GM11168 (cell line): ENCODE data around the gene TMEM253.

Experiments used
- in situ Hi-C: fragments of 300-500 bp; cut with MboI; formaldehyde crosslinking; loops from one replicate; pipeline ENCODE4 v1.12.0; 2022; ENCODE audit warnings: low sequenced_read_pairs; ENCODE audit not compliant: unreplicated experiment

Gene TMEM253

DNA sequence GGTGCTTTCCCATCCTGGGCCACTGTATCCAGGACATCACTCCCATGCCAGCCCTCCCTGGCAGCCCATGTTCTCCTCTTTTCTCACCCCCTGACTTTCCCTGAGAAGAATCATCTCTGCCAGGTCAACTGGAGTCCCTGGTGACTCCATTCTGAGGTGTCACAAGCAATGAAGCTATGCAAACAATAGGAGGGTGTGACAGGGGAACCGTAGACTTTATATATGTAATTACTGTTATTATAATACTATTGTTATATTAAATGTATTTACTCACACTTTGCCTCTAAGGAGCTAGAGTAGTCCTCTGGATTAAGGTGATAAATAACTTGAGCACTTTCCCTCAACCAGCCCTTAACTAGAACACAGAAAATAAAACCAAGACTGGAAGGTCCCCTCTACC is 11.6 kb upstream of the TMEM253 start:
- in situ Hi-C loops = no loop called here

- in situ Hi-C loops = loop anchor here (10.0 kb wide), 1 partner anchor 75 kb away; no protein-coding TSS in a partner anchor
These were observed 11.0 kb upstream of the TMEM253 start for GRCh38 chr14:21089877-21090193.

DNA sequence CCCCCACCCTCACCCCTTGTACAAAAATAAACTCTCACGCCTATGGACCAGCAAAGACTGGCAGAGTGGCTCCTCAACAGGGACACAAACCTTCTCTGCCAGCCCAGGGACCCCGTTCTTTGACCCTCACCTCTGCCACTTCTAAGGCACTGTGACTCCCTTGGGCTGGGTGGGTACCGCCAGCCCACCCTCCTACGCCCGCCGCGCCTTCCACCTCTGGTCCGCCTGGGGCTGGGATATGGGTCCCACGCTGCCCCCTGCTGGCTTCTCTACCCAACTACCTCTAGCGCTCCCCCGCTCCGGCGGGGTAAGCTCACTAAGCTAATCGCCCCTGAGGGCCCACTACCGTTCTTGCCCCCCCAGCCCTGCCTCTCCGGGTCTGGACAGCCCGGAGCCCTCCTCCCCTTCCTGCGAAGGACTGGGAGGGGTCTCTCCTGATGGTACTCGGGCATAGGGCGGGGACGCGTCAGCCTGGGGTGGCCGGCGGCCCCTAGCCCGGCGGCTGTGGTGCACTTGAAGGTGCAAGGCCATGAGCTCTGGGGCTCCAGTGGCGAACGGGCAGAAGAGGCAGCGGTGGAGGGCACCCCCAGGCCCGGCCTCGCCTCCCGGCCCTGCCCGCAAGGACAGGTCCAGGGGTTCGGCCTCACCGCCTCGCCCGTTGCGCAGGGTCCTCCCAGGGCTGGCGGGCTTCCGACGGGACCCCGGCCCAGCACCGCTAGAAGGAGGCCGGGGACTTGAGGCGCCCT is 10.5 kb upstream of the TMEM253 start:
- in situ Hi-C loops = loop anchor here (10.0 kb wide), 1 partner anchor 76 kb away; no protein-coding TSS in a partner anchor

DNA sequence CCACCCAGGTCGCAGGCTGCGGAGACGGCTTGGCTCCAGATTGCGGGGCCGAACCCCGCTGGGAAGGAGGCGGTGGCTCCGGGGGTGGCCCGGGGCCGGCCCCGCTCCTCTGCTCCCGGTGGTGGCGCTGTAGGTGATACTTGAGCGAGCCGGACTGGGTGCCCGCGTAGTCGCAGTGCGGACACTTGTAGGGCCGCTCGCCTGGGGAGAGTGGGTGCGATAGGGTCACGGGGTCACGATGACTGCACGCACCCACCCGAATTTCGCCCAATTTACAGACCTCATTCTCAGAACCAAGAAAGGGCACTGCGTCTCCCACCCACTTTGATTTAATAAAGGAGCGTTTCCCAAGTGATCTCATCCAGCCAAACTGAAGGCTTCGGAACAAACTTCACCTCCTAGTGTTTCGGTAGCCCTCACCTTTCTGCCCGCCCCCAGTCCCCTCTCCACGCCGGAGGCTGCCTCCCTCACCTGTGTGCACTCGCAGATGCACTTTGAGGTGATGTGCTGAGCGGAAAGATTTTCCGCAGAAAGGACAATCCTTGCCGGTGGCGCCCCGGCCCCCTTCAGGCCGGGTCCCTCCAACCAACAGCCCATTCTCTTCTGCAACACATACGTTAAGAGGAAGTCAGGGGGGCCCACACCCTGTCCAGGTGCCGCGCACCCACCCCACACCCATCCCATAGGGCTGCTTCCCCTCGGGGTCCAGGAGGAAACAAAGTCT is 9.8 kb upstream of the TMEM253 start:
- in situ Hi-C loops = loop anchor here (10.0 kb wide), 1 partner anchor 76 kb away; no protein-coding TSS in a partner anchor

GRCh38 chr14:21091821-21092272 is 9.0 kb upstream of the TMEM253 start:
- in situ Hi-C loops = loop anchor here (10.0 kb wide), 1 partner anchor 77 kb away; no protein-coding TSS in a partner anchor

DNA sequence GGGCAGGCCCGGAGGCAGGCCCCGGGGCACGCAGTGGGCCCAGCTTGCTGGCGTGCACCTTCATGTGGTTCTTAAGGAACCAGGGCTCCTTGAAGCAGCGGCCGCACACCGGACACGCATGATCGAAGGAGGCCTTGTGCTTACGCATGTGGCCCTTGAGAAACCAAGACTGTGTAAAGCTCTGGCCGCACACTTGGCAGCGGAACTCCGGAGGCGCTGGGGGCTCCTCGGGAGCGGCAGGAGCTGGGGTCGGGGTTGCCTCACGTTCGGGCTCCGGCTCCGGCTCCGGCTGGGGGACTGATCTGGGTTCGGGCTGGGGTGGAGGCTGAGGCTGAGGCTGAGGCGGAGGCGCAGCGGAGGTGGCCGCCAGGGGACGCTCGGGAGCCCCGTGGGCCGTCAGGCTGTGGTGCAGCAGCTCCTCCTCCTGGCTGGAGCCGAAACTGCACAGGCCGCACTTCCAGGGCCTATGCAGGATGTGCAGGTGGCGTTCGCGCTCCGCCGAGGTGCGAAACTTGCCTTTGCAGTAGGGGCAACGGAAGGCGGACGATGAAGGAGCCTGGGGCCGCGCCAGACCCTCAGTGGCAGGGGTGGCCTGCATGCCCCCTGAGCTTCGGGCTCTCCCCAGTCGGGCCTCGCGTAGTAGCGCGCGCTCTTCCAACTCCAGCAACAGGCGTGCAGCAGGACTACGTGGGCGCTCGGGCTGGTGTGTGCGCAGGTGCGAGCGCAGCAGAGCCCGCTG is 8.4 kb upstream of the TMEM253 start:
- in situ Hi-C loops = loop anchor here (10.0 kb wide), 1 partner anchor 78 kb away; no protein-coding TSS in a partner anchor

GRCh38 chr14:21093018-21093417 is 7.8 kb upstream of the TMEM253 start:
- in situ Hi-C loops = loop anchor here (10.0 kb wide), 1 partner anchor 78 kb away; no protein-coding TSS in a partner anchor

DNA sequence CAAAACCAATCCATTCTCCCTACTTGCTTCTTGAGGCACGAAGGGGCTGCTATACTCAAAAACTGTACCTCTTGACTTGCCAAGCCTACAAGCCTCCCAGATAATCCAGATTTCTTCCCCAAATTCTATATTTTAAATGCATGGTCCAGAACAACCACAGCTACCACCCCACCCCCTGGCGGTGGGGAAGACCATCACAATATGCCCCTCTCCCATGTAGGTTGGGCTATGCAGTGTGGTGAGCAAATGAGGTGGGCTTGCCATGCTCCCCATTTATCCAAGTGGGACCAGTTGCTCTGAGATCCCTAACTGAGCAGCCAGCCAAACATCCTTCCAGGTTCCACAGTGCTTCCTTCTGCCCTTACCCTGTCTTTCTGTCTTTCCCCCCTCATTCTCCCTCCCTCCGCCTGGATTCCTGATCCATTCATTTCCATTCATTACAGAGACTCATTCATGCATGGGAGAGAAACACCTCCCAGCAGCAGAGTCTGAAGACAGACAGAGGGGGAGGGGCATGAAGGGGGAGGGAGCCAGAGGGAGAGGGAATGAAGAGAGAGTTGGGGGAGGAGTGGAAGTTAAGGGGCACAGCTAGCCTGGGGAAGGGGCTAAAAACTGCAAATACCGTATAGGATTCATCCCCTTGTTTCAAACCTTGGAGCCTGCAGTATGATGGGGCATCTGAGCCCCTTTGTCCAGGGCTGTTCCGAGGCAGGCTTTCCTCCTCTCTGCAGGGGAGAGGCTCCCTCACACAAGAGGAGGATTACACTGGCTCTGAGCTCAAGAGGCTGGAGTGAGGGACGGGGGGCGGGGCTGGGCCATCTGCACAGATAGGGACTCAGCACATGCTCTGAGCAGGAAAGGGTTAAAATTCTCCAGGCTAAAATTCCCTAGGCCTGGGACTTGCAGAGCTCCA is 6.8 kb upstream of the TMEM253 start:
- in situ Hi-C loops = loop anchor here (10.0 kb wide), 1 partner anchor 79 kb away; no protein-coding TSS in a partner anchor

DNA sequence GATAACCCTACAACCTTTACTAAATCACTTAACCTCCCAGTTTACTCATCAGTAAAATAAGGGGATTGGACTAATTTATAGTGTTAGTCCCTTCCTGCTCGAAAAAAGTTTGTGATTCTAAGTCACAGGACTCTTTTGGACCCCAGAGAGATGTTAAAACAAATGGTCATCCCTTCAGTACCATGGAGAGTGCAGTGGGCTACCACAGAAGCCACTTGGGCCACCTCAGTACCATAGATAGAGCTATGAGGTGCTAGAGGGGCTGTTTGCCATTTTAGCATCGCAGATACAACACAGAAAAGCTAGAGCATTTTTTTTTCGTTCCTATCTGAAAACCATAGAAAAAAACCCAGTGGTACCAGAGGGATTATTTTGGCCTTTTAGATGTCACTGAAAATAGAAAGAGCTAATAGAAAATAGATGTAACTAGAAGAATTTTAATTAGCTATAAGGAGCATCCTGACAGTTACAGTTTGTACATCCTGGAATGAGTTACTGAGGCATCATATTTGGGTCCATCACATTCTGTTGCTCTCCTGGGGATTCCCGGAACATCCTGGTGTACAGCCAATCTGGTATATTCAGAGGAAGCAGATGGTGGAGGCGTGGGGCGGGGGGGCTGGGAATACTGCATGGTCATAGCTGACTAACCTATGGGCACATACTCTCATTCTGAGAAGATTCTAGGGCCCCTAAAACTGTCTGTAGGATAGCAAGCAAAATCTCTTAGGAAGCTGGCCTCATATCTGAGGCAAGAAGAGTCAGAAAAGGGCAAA is 5.2 kb upstream of the TMEM253 start:
- in situ Hi-C loops = loop anchor here (10.0 kb wide), 1 partner anchor 81 kb away; no protein-coding TSS in a partner anchor

GRCh38 chr14:21096438-21096837 is 4.4 kb upstream of the TMEM253 start:
- in situ Hi-C loops = loop anchor here (10.0 kb wide), 1 partner anchor 82 kb away; no protein-coding TSS in a partner anchor

DNA sequence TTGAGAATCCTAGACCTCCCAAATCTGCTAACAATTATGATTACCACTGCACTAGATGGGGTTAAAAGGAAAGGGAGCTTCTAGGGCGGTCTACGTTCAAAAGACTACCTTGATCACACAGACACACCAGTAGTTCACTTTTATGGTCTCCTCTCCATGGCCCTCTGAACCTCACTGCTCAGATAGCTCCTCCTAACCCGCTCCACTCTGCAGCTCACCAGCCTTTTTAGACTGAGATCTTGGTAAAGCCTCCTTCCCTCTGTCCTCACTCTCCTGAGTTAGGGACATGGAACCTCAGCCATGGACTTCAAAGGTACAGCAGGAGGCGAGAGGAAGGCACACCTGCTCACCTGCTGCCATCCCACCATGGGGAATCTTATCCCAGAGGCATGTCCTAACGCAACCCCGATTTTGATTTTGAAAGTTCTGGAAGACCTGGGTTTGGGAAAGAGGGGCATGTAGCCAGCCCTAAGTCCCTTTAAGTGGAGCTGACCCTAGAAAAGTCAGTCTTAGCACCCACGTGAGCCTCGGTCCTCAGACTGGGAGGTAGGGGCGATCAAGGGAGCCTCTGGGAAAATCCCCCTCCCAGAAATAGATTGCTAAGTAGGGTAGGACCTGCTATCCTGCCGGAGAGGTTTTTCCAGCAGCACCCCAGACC is 3.8 kb upstream of the TMEM253 start:
- in situ Hi-C loops = loop anchor here (10.0 kb wide), 1 partner anchor 82 kb away; no protein-coding TSS in a partner anchor

- in situ Hi-C loops = loop anchor here (10.0 kb wide), 1 partner anchor 83 kb away; no protein-coding TSS in a partner anchor
These were observed 3.2 kb upstream of the TMEM253 start for GRCh38 chr14:21097636-21098075.

DNA sequence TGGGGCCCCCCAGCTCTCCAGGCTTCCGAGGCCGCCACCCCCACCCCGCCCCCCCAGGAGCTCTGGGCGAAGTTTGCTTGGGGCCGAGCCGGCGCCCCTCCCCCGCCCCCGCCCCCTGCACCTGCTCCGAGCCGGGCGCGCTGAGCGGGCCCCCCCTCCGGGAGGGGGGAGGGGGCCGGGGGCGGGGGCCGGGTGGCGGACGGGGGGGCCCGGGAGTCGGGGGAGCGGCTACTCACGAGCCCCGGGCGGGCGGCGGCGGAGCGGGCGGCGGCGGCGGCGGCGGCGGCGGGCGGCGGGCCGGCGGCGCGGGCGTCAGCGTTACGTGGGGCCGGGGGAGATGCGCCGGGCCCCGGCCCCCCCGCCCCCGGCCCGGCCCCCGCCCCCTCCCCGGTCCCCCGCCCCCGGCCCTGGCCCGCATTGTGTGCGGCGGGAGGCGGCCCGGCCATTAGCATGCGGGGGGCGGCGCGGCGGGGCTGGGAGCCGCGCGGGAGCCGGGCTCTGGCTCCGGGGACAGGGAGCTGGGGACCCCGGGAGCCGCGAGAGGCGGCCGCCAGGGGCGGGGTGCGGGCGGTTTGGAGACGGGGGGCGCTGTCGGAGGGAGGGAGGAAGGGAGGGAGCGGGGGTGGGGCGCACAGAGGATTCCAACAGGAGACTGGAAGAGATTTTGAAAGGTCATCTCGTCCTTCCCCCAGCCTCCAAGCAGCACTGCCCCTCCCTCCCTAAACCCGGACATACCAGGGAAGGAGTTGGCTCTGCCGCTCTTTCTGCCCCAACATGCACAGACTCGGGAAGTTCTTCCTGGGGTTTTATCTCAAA is 2.6 kb upstream of the TMEM253 start, which contains the start of gene ZNF219:
ZNF219 (minus strand) TSS at position 580 of the 816 bp plus-strand sequence. CDS start 5,064 bp downstream, outside the sequence.
- in situ Hi-C loops = loop anchor here (10.0 kb wide), 1 partner anchor 83 kb away; no protein-coding TSS in a partner anchor

- in situ Hi-C loops = loop anchor here (10.0 kb wide), 1 partner anchor 84 kb away; no protein-coding TSS in a partner anchor
These were observed 1.8 kb upstream of the TMEM253 start for GRCh38 chr14:21098892-21099595.

DNA sequence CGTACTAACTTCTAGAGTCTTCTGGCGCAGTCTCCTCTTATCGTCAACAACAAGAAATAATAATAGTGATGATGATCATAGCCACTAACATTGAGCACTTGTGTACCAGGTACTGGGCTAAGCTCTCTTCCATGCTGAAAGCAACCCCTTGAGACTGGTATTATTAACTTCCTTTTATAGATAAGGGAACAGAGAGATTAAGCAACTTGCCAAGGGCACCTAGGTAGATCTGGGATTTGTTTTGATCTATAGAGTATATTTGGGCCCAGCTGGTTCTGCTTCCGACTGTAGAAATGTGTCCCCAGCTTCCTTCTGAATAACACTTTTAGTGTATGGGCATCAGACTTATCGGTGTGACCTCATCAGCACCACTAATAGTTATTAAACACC is 1.3 kb upstream of the TMEM253 start:
- in situ Hi-C loops = loop anchor here (10.0 kb wide), 1 partner anchor 85 kb away; no protein-coding TSS in a partner anchor

GRCh38 chr14:21101802-21102413 is 1.0 kb downstream of the TMEM253 start:
- in situ Hi-C loops = no loop called here
